Peyer's patch (tissue), 4 donors: Measurements from ENCODE around the gene ITLN2. TPM values are rescaled to one million over a fixed set of nuclear protein-coding genes. Genes with fewer than 3 reads are reported as not detected.
A peak's percentile ranks its signal among the peaks of the same experiment; 100 is the strongest.

ENCODE experiments used
- DNase-seq, 3 donors: peaks; one replicate each; pipeline ENCODE4 v3.0.0-alpha.2; 2017 to 2019
- H3K27ac ChIP-seq, 4 donors: fragments of 200-600 bp; sonication (generic); one replicate each; pipeline ENCODE4 v1.5.1; 2016 to 2019
- H3K27me3 ChIP-seq, 2 donors: fragments of 200-600 bp; sonication (generic); one replicate each; pipeline ENCODE4 v1.5.1; 2019
- H3K36me3 ChIP-seq, 3 donors: fragments of 200-600 bp; sonication (generic); one replicate each; pipeline ENCODE4 v1.5.1; 2016 to 2019
- H3K4me1 ChIP-seq, 4 donors: fragments of 200-600 bp; sonication (generic); one replicate each; pipeline ENCODE4 v1.5.1; 2016 to 2019
- H3K4me3 ChIP-seq, 4 donors: fragments of 200-600 bp; sonication (generic); 1 replicate in 3 of 4; 2 replicates in 1 of 4; pipeline ENCODE4 v1.5.1; 2016 to 2019; ENCODE audit warnings: mild to moderate bottlenecking in 1 of 4
- H3K9me3 ChIP-seq, 4 donors: fragments of 200-600 bp; sonication (generic); one replicate each; pipeline ENCODE4 v1.5.1; 2016 to 2019; ENCODE audit warnings: mild to moderate bottlenecking in 1 of 4
- CTCF ChIP-seq, 6 experiments: fragments of 450-650 bp in 4 of 6; fragments of 200-600 bp in 2 of 6; sonication (generic) in 1 of 6; IDR thresholded peaks; one replicate each; pipeline ENCODE4 v1.5.1; 2017 to 2019; ENCODE audit warnings: antibody characterized with exemption in 6 of 6, mild to moderate bottlenecking in 3 of 6, moderate library complexity in 1 of 6
- POLR2A ChIP-seq, 2 donors: fragments of 450-650 bp; IDR thresholded peaks; one replicate each; pipeline ENCODE4 v1.5.1; 2017; ENCODE audit warnings: antibody characterized with exemption in 2 of 2, mild to moderate bottlenecking in 2 of 2, moderate library complexity in 2 of 2
- total RNA-seq, 4 donors: library from RNA; depleted of rRNA; stranded (reverse); fragments of >200 nt; gene quantifications; one replicate each; pipeline ENCODE4 v1.1.0, GENCODE V29; 2016

ITLN2 gene
- 10 to 100 TPM; 37.0 to 76.7 (median 54.1) TPM for total RNA-seq

- Histone ChIP-seq H3K4me3 (no peak within 1 kb of the TSS), H3K9me3 (no peaks in the 10 kb centered on the region), H3K36me3 (no peaks in the 10 kb centered on the region), H3K4me1 (no peaks in the 10 kb centered on the region), H3K27me3 (no peaks in the 10 kb centered on the region), H3K27ac (no peak within 1 kb of the TSS)
- peak; percentile 20 to 77 (median 68) for DNase-seq
- TF ChIP-seq CTCF (IDR thresholded peaks at IDR 0.05) (peak; percentile 20 to 86 (median 72)), POLR2A (IDR thresholded peaks at IDR 0.05) (no peak)
These were observed at the start of gene ITLN2 for GRCh38 chr1:160954158-160955104. ITLN2 (minus strand) TSS chr1:160954809; CDS start chr1:160954741, 68 bp downstream.

GRCh38 chr1:161001525-161001924, 46.9 kb upstream of the ITLN2 start:
- DNase-seq, result no peak
- peaks cover 0 to 26% (median 2%) of the 10 kb centered on the region in 4 donors for H3K4me1 ChIP-seq
- TF ChIP-seq CTCF (IDR thresholded peaks at IDR 0.05), result no peak
- no peak for TF ChIP-seq POLR2A (IDR thresholded peaks at IDR 0.05)

GRCh38 chr1:161000736-161001480, 46.3 kb upstream of the ITLN2 start:
- Histone ChIP-seq H3K27ac (peak overlapping the region in 2 of 4 donors; percentile 39 to 56), H3K27me3 (no peaks in the 10 kb centered on the region), H3K4me3 (no peak overlapping the region), H3K9me3 (no peaks in the 10 kb centered on the region), H3K36me3 (peaks cover 0 to 22% (median 0%) of the 10 kb centered on the region in 3 donors), H3K4me1 (peaks cover 0 to 26% (median 2%) of the 10 kb centered on the region in 4 donors)
- DNase-seq, result no peak
- TF ChIP-seq POLR2A (IDR thresholded peaks at IDR 0.05) (no peak), CTCF (IDR thresholded peaks at IDR 0.05) (no peak)

More at GRCh38 chr1:161001525-161001924, 46.9 kb upstream of the ITLN2 start:
- Histone ChIP-seq H3K9me3 (no peaks in the 10 kb centered on the region), H3K27me3 (no peaks in the 10 kb centered on the region), H3K4me3 (no peak overlapping the region), H3K36me3 (peaks cover 0 to 22% (median 0%) of the 10 kb centered on the region in 3 donors), H3K27ac (peak overlapping the region in 2 of 4 donors; percentile 39 to 56)

GRCh38 chr1:160999376-160999775, 44.8 kb upstream of the ITLN2 start:
- TF ChIP-seq POLR2A (IDR thresholded peaks at IDR 0.05) (no peak), CTCF (IDR thresholded peaks at IDR 0.05) (no peak)
- H3K27me3 ChIP-seq, result no peaks in the 10 kb centered on the region
- peaks cover 0 to 26% (median 2%) of the 10 kb centered on the region in 4 donors for H3K4me1 ChIP-seq
- H3K4me3 ChIP-seq, result no peak overlapping the region
- H3K9me3 ChIP-seq, result no peaks in the 10 kb centered on the region
- peaks cover 0 to 22% (median 0%) of the 10 kb centered on the region in 3 donors for H3K36me3 ChIP-seq
- H3K27ac ChIP-seq, result no peak overlapping the region
- no peak for DNase-seq

- DNase-seq, result peak; percentile 63 to 87 (median 72)
- peak overlapping the region in 3 of 4 donors; percentile 3 to 72 (median 59) for H3K27ac ChIP-seq
- TF ChIP-seq POLR2A (IDR thresholded peaks at IDR 0.05), result no peak
- peak; percentile 25 to 81 (median 64) for TF ChIP-seq CTCF (IDR thresholded peaks at IDR 0.05)
- H3K4me3 ChIP-seq, result no peak overlapping the region
- no peaks in the 10 kb centered on the region for H3K9me3 ChIP-seq
- peaks cover 0 to 26% (median 2%) of the 10 kb centered on the region in 4 donors for H3K4me1 ChIP-seq
- H3K27me3 ChIP-seq, result no peaks in the 10 kb centered on the region
- H3K36me3 ChIP-seq, result peaks cover 0 to 22% (median 0%) of the 10 kb centered on the region in 3 donors
These were observed 42.9 kb upstream of the ITLN2 start for GRCh38 chr1:160997323-160998038.
